K562 (cell line): ENCODE results near the gene ZBTB46. TPM values are rescaled to one million over a fixed set of nuclear protein-coding genes. Genes with fewer than 3 reads are reported as not detected.

Experiments
- ATF3 ChIP-seq, 2 experiments: fragments of 450-650 bp in 1 of 2; sonication (generic) in 1 of 2; formaldehyde crosslinking in 1 of 2; IDR thresholded peaks in 1 of 2; conservative IDR thresholded peaks in 1 of 2; 2 replicates each; pipeline versions ENCODE4 v1.6.1 to v1.8.1; 2016 to 2023; ENCODE audit warnings: mild to moderate bottlenecking in 2 of 2, moderate library complexity in 2 of 2, inconsistent platforms in 1 of 2, missing genetic modification reagents in 1 of 2
- ETV1 ChIP-seq: fragments of 450-650 bp; conservative IDR thresholded peaks from 2 replicates; pipeline ENCODE4 v1.6.1; 2016; ENCODE audit warnings: missing genetic modification characterization, control low read depth, low read depth, missing compliant biosample characterization
- FOXJ3 ChIP-seq: sonication (generic); formaldehyde crosslinking; IDR thresholded peaks from 2 replicates; pipeline ENCODE4 v1.4.0; 2020; ENCODE audit warnings: mild to moderate bottlenecking, missing genetic modification reagents
- JUNB ChIP-seq: fragments of 450-650 bp; formaldehyde crosslinking; conservative IDR thresholded peaks from 2 replicates; pipeline ENCODE4 v1.4.0; 2020; ENCODE audit warnings: mild to moderate bottlenecking
- MECOM ChIP-seq: fragments of 250-450 bp; sonication (Bioruptor Pico); IDR thresholded peaks from 2 replicates; pipeline ENCODE4 v1.8.0; 2022; ENCODE audit warnings: inconsistent platforms
- MLLT1 ChIP-seq, 2 experiments: fragments of 450-650 bp; IDR thresholded peaks; 2 replicates each; pipeline ENCODE4 v1.6.1; 2016
- MXI1 ChIP-seq: IDR thresholded peaks from 2 replicates; pipeline ENCODE4 v1.6.1; 2011; ENCODE audit warnings: low read depth, mild to moderate bottlenecking, improper control_type of control experiment, low read length
- NR4A1 ChIP-seq, 2 experiments: fragments of 250-450 bp in 1 of 2; fragments of 450-650 bp in 1 of 2; sonication (Bioruptor Pico) in 1 of 2; IDR thresholded peaks; 2 replicates each; pipeline versions ENCODE4 v1.4.0 to v1.6.1; 2016 to 2020; ENCODE audit warnings: mild to moderate bottlenecking in 2 of 2, missing compliant biosample characterization in 1 of 2, missing genetic modification characterization in 1 of 2, moderate library complexity in 1 of 2
- POLR2G ChIP-seq: fragments of 200-400 bp; formaldehyde crosslinking; IDR thresholded peaks from 2 replicates; pipeline ENCODE4 v1.6.1; 2017; ENCODE audit warnings: low read depth, mild to moderate bottlenecking, antibody characterized with exemption, low read length, moderate library complexity
- PTBP1 ChIP-seq: fragments of 200-400 bp; formaldehyde crosslinking; IDR thresholded peaks from 2 replicates; pipeline ENCODE4 v1.6.1; 2017; ENCODE audit warnings: low read depth, low read length
- RBFOX2 ChIP-seq: fragments of 200-400 bp; formaldehyde crosslinking; IDR thresholded peaks from 2 replicates; pipeline ENCODE4 v1.6.1; 2017; ENCODE audit warnings: low read depth, mild to moderate bottlenecking, low read length, moderate library complexity
- RCOR1 ChIP-seq, 2 experiments: IDR thresholded peaks; 2 replicates each; pipeline ENCODE4 v1.6.1; 2012; ENCODE audit warnings: low read depth in 2 of 2, low read length in 2 of 2, borderline replicate concordance in 1 of 2, improper control_type of control experiment in 1 of 2
- TAF1 ChIP-seq: IDR thresholded peaks from 2 replicates; pipeline ENCODE4 v1.6.1; 2011; ENCODE audit warnings: mild to moderate bottlenecking, low read length, moderate library complexity; ENCODE audit not compliant: insufficient read depth, control insufficient read depth, severe bottlenecking; ENCODE audit errors: extremely low read depth
- THRA ChIP-seq: fragments of 450-650 bp; IDR thresholded peaks from 2 replicates; pipeline ENCODE4 v1.6.1; 2017; ENCODE audit warnings: mild to moderate bottlenecking, moderate library complexity
- USF2 ChIP-seq: sonication (generic); formaldehyde crosslinking; IDR thresholded peaks from 2 replicates; pipeline ENCODE4 v1.5.0; 2020; ENCODE audit warnings: missing genetic modification reagents
- ZNF431 ChIP-seq: sonication (generic); formaldehyde crosslinking; IDR thresholded peaks from 2 replicates; pipeline ENCODE4 v1.8.0; 2022; ENCODE audit warnings: mild to moderate bottlenecking, missing genetic modification reagents
- polyA plus RNA-seq, 8 experiments: library from polyadenylated mRNA; depleted of rRNA in 4 of 8; stranded (reverse) in 5 of 8; unstranded in 3 of 8; fragments of >200 nt; fragmentation: Nextera tagmentation in 2 of 8; fragmentation: Illumina TruSeq in 1 of 8; extraction: Ambion mirVana in 2 of 8; extraction: Trizol in 1 of 8; gene quantifications; 2 replicates each; pipeline versions ENCODE4 v1.2.1 to v1.2.3, GENCODE V29; 2011 to 2014; ENCODE audit warnings: inconsistent platforms in 1 of 8, missing spikeins in 1 of 8
- total RNA-seq, 7 experiments: library from RNA; depleted of rRNA in 6 of 7; stranded (reverse); fragments of >200 nt in 6 of 7; fragmentation: Illumina TruSeq in 2 of 7; extraction: Trizol in 2 of 7; gene quantifications; 2 replicates each; pipeline versions ENCODE4 v1.2.1 to v1.2.3, GENCODE V29; 2011 to 2021; ENCODE audit warnings: low replicate concordance in 1 of 7
- TF ChIP-seq, protein P1 (sequence below), 2 experiments: fragments of 450-650 bp; conservative IDR thresholded peaks; 2 replicates each; pipeline ENCODE4 v1.6.1; 2017; ENCODE audit warnings: mild to moderate bottlenecking in 2 of 2, moderate library complexity in 2 of 2

The ZBTB46 gene
- total and polyA plus RNA-seq, 9 of the 15 experiments (the other 6 are each of a cell fraction or from before 2014, with no cell fraction given) = 0.29 to 4.1 (median 1.1) TPM

DNA sequence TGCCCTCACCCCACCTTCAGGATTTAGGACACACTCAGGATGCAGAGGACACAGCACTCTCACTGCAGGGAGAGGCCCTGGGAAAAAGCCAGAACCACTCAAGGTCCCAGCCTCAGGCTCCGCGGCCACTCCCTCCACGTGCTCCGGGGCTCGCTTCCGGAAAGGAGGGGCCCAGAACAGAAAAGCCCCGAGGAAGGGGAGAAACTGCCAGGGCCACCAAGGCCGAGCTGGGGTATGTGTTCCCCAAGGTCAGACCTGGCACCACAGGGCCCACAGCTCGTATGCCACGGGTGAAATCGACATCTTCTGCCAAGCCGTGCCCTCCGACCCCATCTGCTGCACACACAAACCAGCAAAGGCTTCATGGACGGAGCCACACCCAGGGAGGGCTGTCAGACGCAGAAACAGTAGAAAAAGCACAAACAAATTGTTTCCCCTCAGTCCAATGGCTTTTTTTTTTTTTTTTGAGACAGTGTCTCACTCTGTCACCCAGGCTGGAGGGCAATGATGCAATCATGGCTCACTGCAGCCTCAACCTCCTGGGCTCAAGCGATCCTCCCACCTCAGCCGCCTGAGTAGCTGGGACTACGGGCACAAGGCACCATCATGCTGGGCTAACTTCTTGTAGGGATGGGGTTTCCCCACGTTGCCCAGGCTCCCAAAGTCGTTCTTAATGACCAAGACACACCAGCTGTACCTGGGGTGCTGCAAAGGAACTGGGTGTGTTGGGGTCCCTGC is 58.1 kb downstream of the ZBTB46 start (continued):
- TF ChIP-seq PTBP1 = no peak
- 0 out of 2 replicates have a peak, but pooled peaks have one; percentile 18 for TF ChIP-seq USF2
- TF ChIP-seq TAF1 = no peak
- TF ChIP-seq NR4A1 (CRISPR knock-in tag; IDR thresholded peaks at IDR 0.05) = no peak
- TF ChIP-seq NR4A1 (tag; IDR thresholded peaks at IDR 0.05) = 0 out of 2 replicates have a peak, but pooled peaks have one; percentile 43
- no peak for TF ChIP-seq MECOM (CRISPR knock-in tag)
- TF ChIP-seq ATF3 (IDR thresholded peaks at IDR 0.05) = peak; percentile 92
- TF ChIP-seq ATF3 (CRISPR knock-in tag; conservative IDR thresholded peaks at IDR 0.05) = no peak
- no peak for TF ChIP-seq RCOR1 (IDR thresholded peaks at IDR 0.05; ENCODE audit: borderline replicate concordance in 1 of 2, low read depth in 2 of 2, low read length in 2 of 2)
- TF ChIP-seq ETV1 (tag) = 0 out of 2 replicates have a peak, but pooled peaks have one; percentile 24
- peak; percentile 38; the same call in 1 of the 2 replicates for TF ChIP-seq RBFOX2
- TF ChIP-seq MXI1 = no peak
- TF ChIP-seq, protein P1, sequence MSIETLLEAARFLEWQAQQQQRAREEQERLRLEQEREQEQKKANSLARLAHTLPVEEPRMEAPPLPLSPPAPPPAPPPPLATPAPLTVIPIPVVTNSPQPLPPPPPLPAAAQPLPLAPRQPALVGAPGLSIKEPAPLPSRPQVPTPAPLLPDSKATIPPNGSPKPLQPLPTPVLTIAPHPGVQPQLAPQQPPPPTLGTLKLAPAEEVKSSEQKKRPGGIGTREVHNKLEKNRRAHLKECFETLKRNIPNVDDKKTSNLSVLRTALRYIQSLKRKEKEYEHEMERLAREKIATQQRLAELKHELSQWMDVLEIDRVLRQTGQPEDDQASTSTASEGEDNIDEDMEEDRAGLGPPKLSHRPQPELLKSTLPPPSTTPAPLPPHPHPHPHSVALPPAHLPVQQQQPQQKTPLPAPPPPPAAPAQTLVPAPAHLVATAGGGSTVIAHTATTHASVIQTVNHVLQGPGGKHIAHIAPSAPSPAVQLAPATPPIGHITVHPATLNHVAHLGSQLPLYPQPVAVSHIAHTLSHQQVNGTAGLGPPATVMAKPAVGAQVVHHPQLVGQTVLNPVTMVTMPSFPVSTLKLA (conservative IDR thresholded peaks at IDR 0.05) = peak; percentile 47 to 65
- no peak for TF ChIP-seq FOXJ3
- no peak for TF ChIP-seq MLLT1 (IDR thresholded peaks at IDR 0.05)
- no peak for TF ChIP-seq ZNF431
- 0 out of 2 replicates have a peak, but pooled peaks have one; percentile 6 for TF ChIP-seq POLR2G
- TF ChIP-seq JUNB (CRISPR knock-in tag) = no peak
- no peak for TF ChIP-seq THRA
